HG03139 (cell line): ENCODE measurements around the gene HKDC1.
"Not testable (repeated sequence)": the region's sequence is repeated elsewhere in the genome, so short reads cannot be mapped to it uniquely, and the experiment has no call there.

ENCODE experiments used
- ATAC-seq: cut with Tn5 transposase; IDR thresholded peaks from one replicate; pipeline ENCODE4 v1.9.1; 2021; ENCODE audit not compliant: unreplicated experiment

HKDC1 gene

GRCh38 chr10:69242040-69242851 is 22.1 kb downstream of the HKDC1 start:
- ATAC-seq: no peak

GRCh38 chr10:69242852-69243212 is 22.7 kb downstream of the HKDC1 start:
- no peak for ATAC-seq

GRCh38 chr10:69243817-69244216 is 23.7 kb downstream of the HKDC1 start:
- ATAC-seq: no peak

GRCh38 chr10:69246036-69246435 is 25.9 kb downstream of the HKDC1 start:
- no peak for ATAC-seq

GRCh38 chr10:69246581-69247312 is 26.6 kb downstream of the HKDC1 start:
- ATAC-seq: no peak

- no peak for ATAC-seq
Measured at GRCh38 chr10:69247313-69247710, 27.2 kb downstream of the HKDC1 start.

- no peak for ATAC-seq
Measured at GRCh38 chr10:69248117-69248730, 28.1 kb downstream of the HKDC1 start.

- no peak for ATAC-seq
Measured at GRCh38 chr10:69250041-69250440, 29.9 kb downstream of the HKDC1 start.

GRCh38 chr10:69251417-69251816 is 31.3 kb downstream of the HKDC1 start:
- ATAC-seq: not testable (repeated sequence)

- ATAC-seq: no peak
Measured at GRCh38 chr10:69253171-69253570, 33.0 kb downstream of the HKDC1 start.

- no peak for ATAC-seq
Measured at GRCh38 chr10:69254877-69255276, 34.7 kb downstream of the HKDC1 start.

GRCh38 chr10:69259547-69260243 is 39.6 kb downstream of the HKDC1 start:
- no peak for ATAC-seq

GRCh38 chr10:69261184-69261583 is 41.1 kb downstream of the HKDC1 start:
- ATAC-seq: no peak

- ATAC-seq: no peak
Measured at GRCh38 chr10:69262292-69262751, 42.2 kb downstream of the HKDC1 start.

GRCh38 chr10:69265521-69265920 is 45.4 kb downstream of the HKDC1 start:
- no peak for ATAC-seq

- no peak for ATAC-seq
Measured at GRCh38 chr10:69268761-69269416, 48.8 kb downstream of the HKDC1 start.

- ATAC-seq: no peak
Measured at GRCh38 chr10:69269761-69270160, 49.6 kb downstream of the HKDC1 start.

GRCh38 chr10:69270990-69271389 is 50.9 kb downstream of the HKDC1 start:
- ATAC-seq: no peak

GRCh38 chr10:69272624-69273023 is 52.5 kb downstream of the HKDC1 start:
- no peak for ATAC-seq

GRCh38 chr10:69275444-69275843 is 55.3 kb downstream of the HKDC1 start:
- no peak for ATAC-seq

- ATAC-seq: no peak
Measured at GRCh38 chr10:69276503-69276902, 56.4 kb downstream of the HKDC1 start.
